ENCODE data around the gene TMEM26.
A peak's percentile ranks its signal among the peaks of the same experiment; 100 is the strongest.

Gene TMEM26

DNA sequence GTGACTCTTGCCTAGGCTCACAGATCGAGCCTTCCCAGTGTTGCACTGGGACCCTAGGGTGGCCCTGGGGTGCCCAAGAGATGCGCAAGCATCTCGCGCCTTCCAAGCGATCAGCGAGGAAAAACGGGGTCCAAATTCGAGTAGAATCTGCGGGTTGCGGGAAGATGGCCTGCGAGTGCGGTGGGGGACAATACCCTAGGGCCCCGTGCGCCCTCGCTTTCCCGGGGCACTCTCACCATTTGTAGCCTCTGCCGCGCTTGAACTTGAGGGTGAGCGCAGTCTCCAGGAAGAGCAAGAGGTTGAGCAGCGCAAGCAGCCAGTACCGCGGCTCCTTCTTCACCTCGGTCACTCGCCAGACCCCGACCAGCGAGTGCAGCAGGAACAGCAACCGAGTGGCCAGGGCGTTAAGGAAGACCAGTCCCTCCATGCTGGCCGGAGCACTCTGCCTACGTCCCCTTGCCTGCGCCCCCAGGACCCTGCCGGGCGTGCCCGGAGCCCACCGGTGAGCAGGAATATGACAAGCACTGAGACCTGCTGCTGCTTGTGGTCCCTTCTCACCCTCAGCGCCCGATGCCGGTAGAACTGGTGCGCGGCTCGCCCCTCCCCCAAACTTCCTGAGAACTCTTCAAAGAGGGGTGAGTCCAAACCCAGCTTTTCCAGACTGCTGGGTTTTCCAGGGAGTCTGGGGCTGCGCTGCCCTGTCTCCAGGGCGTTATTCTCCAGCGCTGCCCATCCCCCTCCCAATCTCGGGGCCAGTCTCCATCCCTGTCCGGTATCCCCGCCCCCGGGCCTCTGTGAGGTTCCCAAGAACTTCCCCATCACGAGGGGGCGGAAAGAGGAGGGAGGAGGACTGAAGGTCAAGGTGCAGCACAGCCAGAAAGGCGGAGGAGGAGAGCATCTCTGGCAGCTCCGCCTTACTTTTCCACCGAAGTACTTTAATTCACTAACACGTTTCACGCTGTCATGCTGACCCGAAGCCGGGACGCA lies at the start of gene TMEM26:
TMEM26 (minus strand) TSS at position 727 of the 987 bp plus-strand sequence; CDS start at position 427, 300 bp downstream.
- DNase-seq = peak; percentile 22

DNA sequence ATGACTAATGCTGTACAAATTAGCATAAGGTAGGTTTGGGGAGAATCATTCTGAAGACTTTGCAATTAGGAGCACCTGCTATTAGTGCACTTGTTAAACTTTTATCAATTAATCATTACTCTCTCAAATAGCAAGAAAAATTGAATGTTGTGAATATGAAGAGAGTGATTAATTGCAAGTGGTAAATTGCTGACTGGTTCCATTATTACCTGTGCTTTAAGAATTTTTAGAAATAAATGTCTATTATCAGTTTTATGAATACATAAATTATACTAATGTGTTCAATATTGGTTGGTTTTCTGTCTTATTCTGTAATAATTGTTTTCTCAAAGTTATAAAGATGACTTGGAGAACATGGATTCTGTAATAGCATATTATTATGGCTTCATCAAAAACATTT lies 47.3 kb upstream of the TMEM26 start:
- no peak for DNase-seq

DNA sequence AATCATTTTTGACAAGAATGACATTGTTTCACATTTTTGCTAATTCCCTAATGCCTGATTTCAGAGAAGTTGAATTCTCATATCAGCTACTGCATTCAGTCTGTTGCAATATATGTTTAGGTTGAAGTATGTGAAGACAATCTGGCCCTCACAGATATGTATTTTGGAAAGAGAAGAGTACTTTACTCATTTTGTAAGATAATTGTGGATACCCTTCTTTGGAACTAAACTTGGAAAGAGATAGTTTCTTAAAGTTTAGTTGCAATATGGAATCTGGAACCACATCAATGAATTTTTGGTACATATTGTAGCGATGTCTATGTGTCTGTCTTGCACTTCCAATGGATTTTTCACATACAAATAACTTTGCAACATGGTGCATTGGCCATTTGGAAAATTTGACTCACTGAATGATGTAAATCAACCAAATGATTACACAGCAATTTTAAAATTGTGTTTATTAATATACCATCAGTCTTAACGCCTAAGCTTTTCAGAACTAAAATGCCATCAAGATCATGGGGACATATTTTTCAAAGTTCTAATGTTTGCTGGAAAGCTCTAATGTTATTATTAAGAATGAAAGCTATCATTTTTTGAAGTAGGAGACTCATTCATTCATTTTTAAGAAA lies 39.3 kb upstream of the TMEM26 start:
- DNase-seq = no peak

DNA sequence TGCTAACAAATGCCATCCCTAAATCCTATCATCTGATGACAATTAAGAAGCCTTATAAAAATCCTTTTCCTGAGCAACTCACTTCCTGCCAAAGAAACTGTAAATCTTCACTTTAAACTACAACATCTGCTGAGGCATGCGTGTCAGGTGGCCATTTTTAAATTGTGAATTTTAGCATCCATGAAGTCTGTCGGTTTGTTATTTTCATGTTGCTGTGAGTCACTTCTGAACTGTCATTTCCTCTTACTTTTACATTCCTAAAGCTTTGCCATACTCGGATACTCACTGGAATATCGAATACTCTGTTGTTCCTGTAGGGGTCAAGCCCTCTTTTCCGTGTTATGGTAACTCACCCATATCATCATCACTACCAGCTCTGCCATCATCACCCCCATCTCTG lies 34.3 kb upstream of the TMEM26 start:
- DNase-seq = peak; percentile 86

DNA sequence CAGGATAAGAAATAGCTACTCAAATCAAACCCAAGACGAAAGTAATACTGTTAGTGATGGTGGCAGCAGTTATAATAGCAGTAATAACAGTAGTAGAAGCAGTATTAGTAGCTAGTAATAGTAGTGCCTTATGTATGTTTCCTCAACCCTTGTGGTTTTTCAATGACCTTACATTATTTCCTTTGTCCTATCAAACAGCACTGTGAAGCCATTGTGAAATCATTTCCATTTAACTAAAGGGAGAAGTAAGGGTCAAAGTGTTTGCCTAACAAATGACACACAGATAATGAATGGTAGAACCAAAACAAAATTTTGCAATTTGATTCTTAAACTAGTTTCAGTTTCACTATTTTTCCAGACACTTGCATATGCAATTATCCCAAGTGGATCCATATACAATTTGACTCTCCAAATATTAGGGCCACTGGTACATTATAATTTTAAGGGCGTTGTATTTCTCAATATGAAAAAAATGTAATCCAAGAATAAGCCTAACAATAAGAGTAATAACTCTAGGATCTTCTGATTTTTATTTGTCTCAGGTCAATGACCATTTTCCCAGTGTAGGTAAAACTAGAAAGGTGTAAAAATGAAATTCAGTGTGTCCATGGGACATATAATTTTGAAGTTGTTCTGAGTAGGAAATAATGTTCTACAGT lies 33.7 kb upstream of the TMEM26 start:
- DNase-seq = peak; percentile 16

DNA sequence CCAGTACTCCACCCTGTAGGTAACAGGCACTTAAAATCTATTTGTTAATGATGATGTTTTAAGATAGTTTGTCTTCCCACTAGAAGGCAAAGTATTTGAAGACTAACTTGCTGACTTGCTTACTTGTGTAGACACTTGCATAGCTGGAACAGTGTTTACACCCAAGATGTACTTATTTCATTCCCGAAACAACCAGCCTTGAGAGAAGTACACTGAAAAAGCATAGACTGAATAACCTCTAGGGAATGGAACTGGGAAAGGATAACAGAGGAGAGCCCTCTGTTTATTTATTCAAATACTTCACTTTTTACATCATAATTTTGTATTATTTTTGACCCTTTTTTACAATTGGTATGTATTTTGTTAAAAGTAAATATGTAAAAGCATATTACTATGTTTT lies 33.1 kb upstream of the TMEM26 start:
- DNase-seq = no peak

DNA sequence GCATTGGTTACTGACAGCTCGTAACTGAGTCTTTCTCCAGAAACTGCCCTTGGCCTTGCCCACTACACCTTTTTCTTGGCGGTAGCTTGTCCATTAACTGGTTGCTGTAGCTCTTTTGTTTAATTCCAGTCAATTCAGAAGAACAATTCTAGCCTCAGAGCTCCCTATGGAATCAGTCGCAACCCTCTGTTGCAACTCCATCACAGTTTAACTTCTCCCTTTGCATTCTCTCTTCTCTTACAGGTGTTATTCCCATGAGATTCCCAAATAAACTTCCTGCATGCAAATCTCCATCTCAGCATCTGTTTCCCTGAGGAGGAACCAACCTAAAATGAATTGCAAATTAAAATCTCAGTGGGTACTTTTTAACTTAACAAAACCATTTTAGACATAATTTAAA lies 28.4 kb upstream of the TMEM26 start:
- no peak for DNase-seq

DNA sequence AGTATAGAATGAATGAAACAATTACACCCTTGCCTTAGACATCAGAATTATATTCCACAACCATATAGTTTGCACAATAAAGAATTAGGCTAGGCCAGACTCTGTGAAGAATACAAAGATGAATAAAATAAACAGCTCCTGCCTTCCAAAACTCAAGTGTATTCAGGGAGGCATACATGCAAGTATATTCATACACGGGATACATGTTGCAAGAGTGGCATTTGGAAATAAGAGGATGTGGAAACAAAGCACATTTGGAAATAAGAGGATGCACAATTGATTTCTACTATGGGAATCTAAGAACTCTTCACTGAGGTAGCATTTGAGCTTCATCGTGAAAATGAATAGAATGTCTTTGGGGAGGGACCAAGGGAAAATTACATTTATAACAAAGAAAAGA lies 27.0 kb upstream of the TMEM26 start:
- DNase-seq = no peak

DNA sequence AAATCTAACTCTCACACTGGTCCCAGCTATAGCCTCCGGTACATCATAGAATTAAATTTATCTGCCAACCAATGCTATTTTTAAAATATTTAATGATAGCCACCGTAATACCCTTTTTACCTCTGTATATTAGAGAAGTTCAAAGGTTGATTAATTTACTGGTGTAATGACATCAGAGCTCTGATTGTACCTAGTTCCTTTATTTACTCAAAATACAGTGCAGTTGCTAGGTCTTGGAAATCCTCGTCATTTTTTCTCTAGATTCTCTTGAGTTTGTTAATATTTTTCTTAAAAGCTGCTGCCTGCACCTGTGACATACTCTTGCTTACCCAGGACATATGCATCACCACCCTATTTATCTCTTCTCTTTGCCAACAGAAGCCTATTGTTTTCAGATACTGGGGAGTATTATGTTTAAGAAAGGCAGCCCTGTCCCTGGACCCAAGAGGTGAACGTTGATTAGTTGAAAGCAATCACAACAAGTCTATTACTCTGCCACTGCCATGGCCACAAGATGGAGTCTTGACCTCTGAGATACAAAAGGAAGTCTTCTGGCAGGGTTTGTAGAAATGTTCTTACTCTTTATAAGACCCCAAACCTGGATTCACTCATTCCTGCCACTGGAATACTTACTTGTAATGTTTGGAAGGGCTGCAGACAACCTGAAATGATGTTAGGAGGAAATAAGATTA lies 25.6 kb upstream of the TMEM26 start:
- DNase-seq = no peak

DNA sequence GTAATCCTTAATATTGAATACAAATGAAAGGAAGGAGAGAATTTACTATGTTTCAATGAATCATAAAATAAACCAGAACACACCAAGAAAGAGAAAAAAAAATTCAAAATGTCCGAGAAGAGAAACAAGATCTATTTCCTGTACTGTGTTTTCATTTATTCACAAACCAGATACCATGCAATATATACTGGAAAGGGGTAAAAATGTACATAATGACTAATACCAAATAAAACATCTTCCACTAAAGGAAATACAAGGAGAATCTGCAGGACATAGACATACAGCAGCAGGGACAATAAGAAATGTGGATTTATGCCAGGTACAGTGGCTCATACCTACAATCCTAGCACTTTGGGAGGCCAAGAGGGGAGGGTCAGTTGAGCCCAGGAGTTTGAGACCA lies 24.3 kb upstream of the TMEM26 start:
- DNase-seq = no peak

DNA sequence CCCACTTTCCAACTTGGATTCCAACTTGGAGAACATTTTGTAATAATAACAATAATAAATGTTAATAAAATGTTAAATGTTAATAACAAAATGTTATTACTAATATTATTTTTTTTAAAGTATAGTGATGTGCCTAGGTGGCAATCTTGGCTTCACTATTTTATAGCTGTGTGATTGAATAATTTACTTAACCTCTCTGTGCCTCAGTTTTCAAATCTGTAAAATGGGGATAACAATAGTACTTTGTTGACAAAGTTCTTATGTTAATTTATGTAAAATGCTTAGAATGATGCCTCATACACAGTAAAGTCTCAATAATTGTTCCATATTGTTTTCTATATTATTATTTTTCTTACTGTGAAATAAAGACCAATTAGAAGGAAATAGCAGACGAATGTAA lies 23.3 kb upstream of the TMEM26 start:
- no peak for DNase-seq

DNA sequence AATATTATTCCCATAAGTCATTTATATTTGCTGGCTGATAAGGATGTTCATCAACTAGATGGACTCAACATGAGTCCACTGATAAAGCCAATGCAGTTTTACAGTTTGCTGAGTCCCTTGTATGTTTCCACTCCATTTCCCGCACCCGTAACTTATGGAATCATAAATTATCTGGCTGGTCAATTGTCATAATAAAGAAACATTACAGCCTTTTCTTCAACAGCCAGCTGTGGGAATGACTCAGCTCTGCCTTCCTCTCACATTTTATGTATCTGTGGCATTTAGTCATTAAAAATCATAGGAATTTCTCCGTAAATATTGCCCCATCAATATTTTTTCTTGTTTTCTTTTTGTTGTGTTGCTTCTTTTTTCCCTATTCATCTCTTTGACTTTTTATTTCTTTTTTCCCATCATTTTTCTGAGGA lies 22.3 kb upstream of the TMEM26 start:
- peak; percentile 60 for DNase-seq

DNA sequence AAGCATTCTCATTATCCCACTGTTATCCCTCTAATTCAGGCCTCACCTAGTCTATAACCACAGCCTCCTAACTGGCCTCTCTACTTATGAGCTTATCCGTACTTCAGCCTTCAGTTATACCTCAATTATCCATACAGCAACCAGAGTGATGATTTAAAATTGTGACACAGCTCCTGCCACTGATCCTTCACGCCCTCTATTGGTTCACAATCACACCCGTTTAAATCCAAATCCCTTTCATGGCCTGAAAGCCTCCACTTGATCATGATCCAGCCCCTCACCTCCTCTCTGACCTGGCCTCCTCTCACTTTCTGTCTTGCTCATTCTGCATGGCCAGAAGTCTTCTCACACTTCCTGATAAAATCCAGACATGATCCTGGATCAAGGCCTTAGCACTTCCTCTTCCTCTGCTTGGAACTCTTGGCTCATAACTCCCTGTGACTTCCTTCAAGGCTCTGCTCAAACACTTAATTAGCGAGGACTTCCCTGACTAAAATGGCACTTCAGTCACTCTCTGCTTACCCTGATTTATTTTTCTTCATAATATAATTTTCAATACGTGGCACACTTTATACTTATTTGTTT lies 19.0 kb upstream of the TMEM26 start:
- no peak for DNase-seq

DNA sequence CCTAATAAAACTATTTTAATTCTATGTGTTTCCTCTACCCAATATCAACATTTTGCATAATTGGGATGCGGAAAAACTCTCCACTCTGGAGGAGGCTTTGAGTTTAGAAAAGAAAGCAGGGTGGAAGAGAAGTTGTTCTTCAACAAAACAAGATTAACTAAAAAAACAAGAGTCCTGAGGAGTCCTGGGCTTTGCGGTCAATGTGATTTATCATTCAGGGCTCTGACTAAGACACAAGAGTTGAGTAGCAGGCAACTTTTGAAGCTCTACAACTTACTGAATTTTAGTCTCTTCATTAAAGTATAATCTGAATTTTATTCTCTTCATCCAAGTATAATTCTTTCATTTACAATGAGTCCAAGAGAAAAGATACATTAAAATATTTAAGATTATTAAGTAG lies 18.3 kb upstream of the TMEM26 start:
- DNase-seq = no peak

DNA sequence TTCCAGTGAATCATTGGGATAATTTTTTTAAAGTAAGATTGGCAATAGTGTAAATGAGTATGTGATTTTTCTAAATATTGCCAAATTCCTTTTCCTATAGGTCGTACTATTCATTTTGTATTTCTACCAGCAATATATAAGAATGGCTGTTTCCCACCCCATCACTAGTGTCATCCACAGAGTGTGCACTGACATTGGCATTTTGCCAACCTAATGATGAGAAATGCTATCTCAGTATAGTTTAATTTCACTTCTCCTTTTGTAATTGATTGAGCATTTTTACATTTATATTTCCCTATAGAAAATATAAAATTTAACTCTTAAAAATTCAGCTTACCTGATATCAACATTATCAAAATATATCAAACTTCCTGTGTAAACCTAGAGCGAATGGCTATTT lies 17.6 kb upstream of the TMEM26 start:
- no peak for DNase-seq

DNA sequence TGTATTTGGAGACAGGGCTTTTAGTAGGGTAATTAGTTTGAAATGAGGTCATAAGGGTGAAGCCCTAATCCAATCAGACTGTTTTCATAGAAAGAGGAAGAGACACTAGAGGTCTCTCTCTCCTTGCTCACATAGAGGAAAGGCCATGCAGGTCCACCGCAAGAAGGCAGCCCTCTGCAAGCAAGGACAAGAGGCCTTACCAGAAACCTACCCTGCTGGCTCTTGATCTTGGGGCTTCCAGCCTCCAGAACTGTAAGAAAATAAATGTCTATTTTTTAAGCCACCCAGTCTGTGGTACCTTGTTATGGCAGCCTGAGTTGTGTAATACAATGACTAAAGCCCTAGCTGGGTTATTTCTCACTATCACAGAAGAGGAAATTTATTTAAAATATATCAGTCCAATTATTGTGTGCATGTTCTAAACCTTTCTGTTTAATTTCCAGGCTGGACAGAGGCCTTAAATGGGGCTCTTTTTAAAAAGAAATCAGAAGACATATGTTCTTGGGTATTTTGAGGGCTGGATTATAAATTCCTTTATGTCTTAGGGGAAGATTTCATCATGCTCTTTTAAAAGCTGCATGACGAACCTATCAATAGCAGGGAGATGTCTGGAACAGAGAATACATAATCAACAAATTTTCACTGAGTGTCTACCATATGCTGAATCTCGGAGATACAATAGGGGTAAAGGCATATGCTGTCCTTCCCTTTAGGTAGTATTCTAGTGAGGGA lies 12.9 kb upstream of the TMEM26 start:
- DNase-seq = peak; percentile 20

DNA sequence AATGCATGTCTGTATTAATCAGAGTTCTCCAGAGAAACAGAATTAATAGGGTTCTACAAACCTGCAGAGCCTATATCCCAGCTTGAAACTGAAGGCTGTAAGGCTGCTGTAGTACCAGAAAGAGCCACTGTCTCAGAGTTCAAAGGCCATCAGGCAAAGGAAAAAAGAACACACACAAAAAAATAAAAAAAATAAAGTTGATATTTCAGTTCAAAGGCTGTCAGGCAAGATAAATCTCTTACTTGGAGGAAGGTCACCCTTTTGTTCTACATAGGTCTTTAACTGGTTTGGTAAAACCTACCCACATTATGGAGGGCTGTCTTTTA lies 12.0 kb upstream of the TMEM26 start:
- no peak for DNase-seq

DNA sequence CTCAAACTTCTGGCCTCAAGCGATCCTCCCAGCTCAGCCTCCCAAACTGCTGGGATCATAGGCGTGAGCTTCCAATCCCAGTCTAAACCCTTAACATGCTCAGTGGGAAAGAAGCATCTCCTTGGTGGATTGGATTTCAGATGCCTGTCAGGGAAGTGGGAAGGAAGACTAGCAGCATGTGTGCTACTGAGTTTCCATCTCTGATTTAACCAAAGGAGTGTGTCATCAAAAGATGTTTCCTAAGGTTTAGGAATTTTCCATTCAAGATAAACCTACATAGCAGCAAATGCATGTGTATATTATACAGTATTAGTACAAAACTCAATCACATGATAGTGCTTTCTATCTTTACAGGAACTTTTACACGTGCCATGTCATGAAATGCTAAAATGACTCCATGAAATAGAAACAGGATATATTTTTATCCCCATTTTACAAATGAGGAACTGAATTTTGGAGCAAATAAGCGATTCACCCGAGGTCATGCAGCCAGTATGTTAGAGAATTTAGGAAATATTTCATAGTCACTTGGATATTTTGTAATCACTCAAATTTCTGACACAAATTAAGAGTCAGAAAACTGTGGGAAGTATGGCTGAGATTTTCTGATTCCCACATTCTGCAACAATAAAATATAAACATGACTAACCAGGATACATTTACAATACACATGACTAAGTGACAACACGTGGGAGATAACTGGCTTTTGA lies 11.4 kb upstream of the TMEM26 start:
- peak; percentile 79 for DNase-seq

DNA sequence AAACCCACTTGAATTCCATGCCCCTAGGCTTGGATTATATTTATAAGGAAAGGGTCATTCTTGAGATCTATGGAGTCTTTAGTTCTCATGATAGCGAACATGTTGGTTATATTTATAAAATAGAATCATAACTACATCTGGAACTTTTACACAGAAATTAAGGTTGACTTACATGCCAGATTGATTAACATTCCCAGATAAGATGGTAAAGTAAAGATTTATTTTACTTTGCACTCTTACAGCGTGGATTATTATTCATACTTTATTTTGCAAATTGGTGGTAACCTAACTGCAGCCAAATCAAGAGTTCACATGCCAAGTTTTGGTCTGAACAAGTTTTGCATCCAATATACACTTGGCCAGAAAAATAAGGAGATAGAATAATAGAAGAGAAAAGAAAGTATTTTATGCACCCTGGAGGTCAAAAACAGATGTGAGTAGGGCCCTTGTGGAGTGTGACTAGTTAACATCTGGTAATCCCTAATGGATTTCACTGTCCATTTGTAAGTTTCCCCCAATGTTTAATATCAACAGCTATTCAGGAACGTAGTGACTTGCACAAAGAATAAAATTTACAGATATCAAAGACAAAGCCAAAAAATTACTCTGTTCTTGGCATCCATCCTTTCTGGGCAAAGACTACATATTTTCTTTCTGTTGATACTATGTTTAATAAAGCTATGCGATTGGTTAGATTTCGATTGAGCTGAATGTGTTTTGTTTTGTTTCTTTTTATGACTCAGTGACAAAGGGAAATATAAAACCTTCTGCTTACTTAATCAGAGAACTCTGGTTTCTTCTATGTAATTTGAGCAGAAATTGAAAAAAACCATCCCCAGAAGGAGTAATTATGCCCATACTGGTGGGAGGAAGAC lies 10.1 kb upstream of the TMEM26 start:
- peak; percentile 74 for DNase-seq

DNA sequence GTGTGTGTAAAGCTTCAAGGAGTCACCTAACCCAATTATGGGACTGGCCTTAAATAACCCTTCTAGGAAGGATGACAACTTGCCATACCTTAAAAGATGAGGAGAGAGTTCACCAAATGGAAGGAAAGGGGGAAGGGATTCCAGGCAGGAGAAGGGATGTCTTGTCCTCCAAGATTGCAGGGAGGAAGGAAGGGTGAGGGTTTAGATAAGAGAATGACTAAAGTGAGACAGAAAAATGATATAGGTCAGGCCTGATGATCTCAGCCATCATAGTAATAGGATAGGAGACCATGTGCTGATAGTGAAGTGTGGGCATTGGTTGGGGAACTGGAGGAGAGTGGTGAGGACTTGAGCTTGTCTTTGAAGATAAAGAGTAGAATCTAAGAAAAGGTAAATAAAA lies 7.7 kb upstream of the TMEM26 start:
- DNase-seq = no peak
